Endothelial cell (in vitro differentiated cells): ENCODE measurements around the gene DUXB. TPM values are rescaled to one million over a fixed set of nuclear protein-coding genes. Genes with fewer than 3 reads are reported as not detected.

ENCODE experiments used
- DNase-seq: peaks from one replicate; pipeline ENCODE4 v3.0.0; 2021; ENCODE audit warnings: low spot score
- H3K27ac Mint-ChIP-seq: one replicate; pipeline ENCODE4 v1.8.0; 2021; ENCODE audit warnings: mixed read lengths, inconsistent platforms; ENCODE audit not compliant: unreplicated experiment
- H3K27me3 Mint-ChIP-seq: one replicate; pipeline ENCODE4 v1.8.0; 2021; ENCODE audit warnings: mild to moderate bottlenecking, moderate library complexity, mixed read lengths, inconsistent platforms; ENCODE audit not compliant: unreplicated experiment
- H3K36me3 Mint-ChIP-seq: one replicate; pipeline ENCODE4 v1.8.0; 2021; ENCODE audit warnings: mild to moderate bottlenecking, low read depth, mixed read lengths, inconsistent platforms; ENCODE audit not compliant: unreplicated experiment
- H3K4me1 Mint-ChIP-seq: one replicate; pipeline ENCODE4 v1.8.0; 2021; ENCODE audit warnings: mild to moderate bottlenecking, mixed read lengths, inconsistent platforms; ENCODE audit not compliant: unreplicated experiment
- H3K4me3 Mint-ChIP-seq: one replicate; pipeline ENCODE4 v1.8.0; 2021; ENCODE audit warnings: mild to moderate bottlenecking, mixed read lengths, inconsistent platforms; ENCODE audit not compliant: unreplicated experiment
- H3K9me3 Mint-ChIP-seq: one replicate; pipeline ENCODE4 v1.8.0; 2021; ENCODE audit warnings: mixed read lengths, inconsistent platforms; ENCODE audit not compliant: unreplicated experiment
- CTCF ChIP-seq: fragments of 200-600 bp; sonication (generic); IDR thresholded peaks from one replicate; pipeline ENCODE4 v1.5.0; 2021; ENCODE audit warnings: antibody characterized with exemption; ENCODE audit not compliant: unreplicated experiment
- total RNA-seq: library from RNA; stranded (reverse); fragmentation: NEBNext Ultra II Directional; extraction: Animal tissue kit (Norgen Biotek cat#: 25700); gene quantifications from one replicate; pipeline ENCODE4 v1.2.1, GENCODE V29; 2021; ENCODE audit not compliant: unreplicated experiment

The DUXB gene
- total RNA-seq, 1 donor from 2014 or later: not detected

- Mint-ChIP-seq H3K4me3 (peak overlapping the region; percentile 22), H3K4me1 (peaks cover 26% of the 10 kb centered on the region), H3K36me3 (peaks cover 38% of the 10 kb centered on the region), H3K27ac (no peak overlapping the region), H3K9me3 (peaks cover 5% of the 10 kb centered on the region), H3K27me3 (peaks cover 3% of the 10 kb centered on the region)
- DNase-seq: no peak
- no peak for TF ChIP-seq CTCF
These were observed 47.3 kb downstream of the DUXB start for GRCh38 chr16:75653922-75654321.

- Mint-ChIP-seq H3K9me3 (peaks cover 5% of the 10 kb centered on the region), H3K4me1 (peaks cover 55% of the 10 kb centered on the region), H3K36me3 (peaks cover 21% of the 10 kb centered on the region), H3K27me3 (peaks cover 6% of the 10 kb centered on the region), H3K4me3 (peak overlapping the region; percentile 100), H3K27ac (peak overlapping the region; percentile 94)
- no peak for TF ChIP-seq CTCF
- peak; percentile 80 for DNase-seq
These were observed 52.8 kb downstream of the DUXB start for GRCh38 chr16:75648265-75649076.

- H3K4me1 Mint-ChIP-seq: peaks cover 51% of the 10 kb centered on the region
- TF ChIP-seq CTCF: no peak
- peak; percentile 86 for DNase-seq
- H3K27me3 Mint-ChIP-seq: peaks cover 6% of the 10 kb centered on the region
- peaks cover 24% of the 10 kb centered on the region for H3K36me3 Mint-ChIP-seq
- peaks cover 5% of the 10 kb centered on the region for H3K9me3 Mint-ChIP-seq
- peak within 1 kb of the TSS; percentile 100 for H3K4me3 Mint-ChIP-seq
- H3K27ac Mint-ChIP-seq: peak within 1 kb of the TSS; percentile 94
These were observed 53.6 kb downstream of the DUXB start, which contains the start of the genes KARS1 and TERF2IP for GRCh38 chr16:75647492-75648264. Gene KARS1, minus strand, starts transcription at chr16:75647665. Its CDS starts 26 bp downstream, at chr16:75647639. Gene TERF2IP, plus strand, starts transcription at chr16:75647773. Its CDS starts 110 bp downstream, at chr16:75647883.

- Mint-ChIP-seq H3K9me3 (peaks cover 5% of the 10 kb centered on the region), H3K4me3 (peak overlapping the region; percentile 98), H3K27me3 (peaks cover 6% of the 10 kb centered on the region), H3K36me3 (peaks cover 29% of the 10 kb centered on the region), H3K27ac (peak overlapping the region; percentile 67), H3K4me1 (peaks cover 51% of the 10 kb centered on the region)
- DNase-seq: no peak
- TF ChIP-seq CTCF: no peak
These were observed 54.2 kb downstream of the DUXB start for GRCh38 chr16:75647112-75647491.
